Stimulated activated CD4-positive, alpha-beta T cell treated with anti-CD3 and anti-CD28 coated beads, Interleukin-2, amount 100 ng/mL, for 4 hours (primary cell): ENCODE results near the gene CHST10.
"Not testable (repeated sequence)": the region's sequence is repeated elsewhere in the genome, so short reads cannot be mapped to it uniquely, and the experiment has no call there.

Experiments
- DNase-seq: peaks from one replicate; pipeline ENCODE4 v3.0.0-alpha.2; 2020; ENCODE audit warnings: low read depth

Gene CHST10

DNA sequence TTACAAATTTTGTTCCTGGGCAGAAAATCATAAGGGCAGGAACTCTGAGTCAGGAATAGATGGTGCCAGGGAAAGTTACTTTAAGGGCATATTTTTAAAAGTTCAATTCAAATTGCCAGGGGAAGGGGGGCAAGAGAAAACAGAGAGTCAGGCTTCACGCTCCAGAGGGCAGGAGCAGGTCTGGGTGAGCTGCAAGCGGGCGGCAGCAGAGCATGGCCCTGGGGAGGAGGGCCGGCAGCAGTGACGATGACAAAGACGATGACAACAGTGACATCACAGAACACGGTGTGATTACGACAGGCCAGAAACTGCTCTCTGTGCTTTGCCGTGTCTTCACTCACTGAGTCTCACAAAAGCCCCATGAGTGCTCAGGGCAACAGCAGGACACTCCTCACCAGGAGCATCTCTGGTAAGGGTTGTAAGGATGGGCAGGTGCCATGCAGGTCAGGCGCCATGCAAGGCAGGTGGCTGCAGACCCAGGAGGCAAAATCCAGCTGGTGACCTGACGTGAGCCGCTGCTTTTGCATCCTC lies 23.3 kb downstream of the CHST10 start:
- DNase-seq, result no peak

- no peak for DNase-seq
Observed at GRCh38 chr2:100393362-100393761, 24.1 kb downstream of the CHST10 start.

DNA sequence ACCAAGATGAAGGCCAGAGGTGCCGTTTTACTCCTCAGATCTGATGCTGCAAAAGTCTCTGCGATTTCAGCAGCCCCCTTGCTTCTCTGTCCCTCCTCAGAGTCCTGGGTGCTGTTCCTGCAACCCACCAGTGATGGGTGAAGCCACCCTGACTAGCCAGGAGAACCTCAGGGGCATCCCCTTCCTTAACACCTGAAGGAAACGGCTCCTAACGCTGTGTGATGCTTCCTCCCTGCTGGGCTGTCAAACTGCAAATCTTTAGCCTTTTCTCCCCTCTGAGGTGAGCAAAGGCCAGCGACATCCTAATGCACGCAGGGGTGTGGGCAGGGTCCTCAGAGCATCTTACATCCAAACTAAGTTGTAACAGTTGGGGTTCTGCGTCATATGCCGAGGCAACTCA lies 24.8 kb downstream of the CHST10 start:
- DNase-seq, result no peak

DNA sequence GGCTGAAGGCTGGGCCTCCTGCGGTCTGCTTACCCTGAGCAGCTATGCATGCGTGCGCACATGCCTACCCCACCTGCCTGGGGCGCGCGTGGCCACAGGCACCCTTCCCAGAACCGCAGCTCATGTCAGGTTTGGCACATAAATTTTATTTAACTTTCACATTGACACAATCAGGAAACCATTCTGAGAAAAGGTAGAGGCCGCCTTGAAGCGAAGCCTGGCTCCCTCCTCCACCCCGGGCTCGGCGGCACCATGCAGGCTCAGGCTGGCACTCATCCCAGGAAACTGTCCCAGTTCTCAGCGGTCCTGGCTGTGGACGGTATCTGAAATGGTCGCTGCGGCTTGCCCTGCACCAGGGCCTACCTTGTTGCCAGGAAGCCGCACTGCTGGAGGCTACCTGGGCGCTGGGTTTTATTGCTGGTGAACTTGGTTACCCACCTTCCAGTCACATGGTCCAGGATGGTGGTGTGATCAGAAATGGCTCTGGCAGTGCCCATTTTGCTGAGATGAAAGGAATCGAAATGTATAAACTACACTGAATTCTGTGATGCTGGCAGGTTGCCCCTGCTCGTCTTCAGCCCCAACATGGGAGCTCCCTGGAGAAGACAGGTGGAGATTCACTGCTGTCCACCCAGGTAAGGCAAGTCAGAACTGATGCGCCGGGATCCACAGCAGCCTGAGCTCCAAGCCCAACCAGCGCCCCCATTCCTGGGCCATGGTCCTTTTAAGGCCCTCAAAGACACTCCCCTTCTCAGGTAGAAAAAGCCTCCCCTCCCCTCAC lies 25.5 kb downstream of the CHST10 start:
- no peak for DNase-seq

DNA sequence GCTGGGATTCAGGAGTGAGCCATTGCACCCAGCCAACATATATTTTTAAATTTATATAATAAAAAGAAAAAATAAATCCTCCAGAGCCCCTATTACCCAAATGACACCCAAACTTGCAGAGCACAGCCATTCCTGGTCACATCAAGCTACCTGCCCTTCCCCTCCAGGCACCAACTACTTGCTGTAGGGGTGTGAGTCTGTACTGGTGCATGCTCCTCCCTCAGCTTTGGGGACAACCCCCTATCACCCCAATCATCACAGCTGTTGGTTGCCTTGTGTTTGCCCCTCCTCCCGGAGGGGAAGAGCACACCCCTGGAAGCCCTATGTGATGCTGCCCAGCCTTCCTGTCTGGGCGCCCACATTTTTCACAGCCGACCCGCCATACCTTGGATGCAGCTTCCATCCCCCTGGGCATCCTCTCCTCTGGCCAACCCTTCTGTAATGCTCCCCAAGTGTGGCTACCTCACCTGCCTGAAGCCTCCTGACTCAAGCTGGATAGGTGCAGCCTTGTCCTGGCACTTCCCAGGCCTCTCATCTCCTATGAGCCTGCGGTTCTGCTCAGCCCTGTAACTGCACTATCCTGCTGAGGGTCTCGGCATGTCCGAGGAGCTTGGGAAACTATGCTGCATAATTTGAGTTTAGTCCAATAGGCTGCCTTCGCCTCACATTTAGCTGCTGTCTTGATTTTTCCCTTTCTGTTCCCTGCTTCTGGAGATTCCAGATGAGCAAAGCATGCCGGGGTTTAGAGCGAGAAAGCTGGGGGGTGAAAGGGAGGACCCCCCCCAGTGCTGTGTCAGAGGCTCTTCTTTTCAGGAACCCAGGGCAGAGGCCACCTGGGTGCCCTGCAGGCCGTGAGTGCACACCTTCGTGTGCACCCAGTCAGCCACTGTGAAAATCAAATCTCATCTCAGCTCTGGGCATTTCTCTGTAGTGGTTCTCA lies 27.2 kb downstream of the CHST10 start:
- DNase-seq, result no peak

GRCh38 chr2:100388703-100389102 lies 28.8 kb downstream of the CHST10 start:
- no peak for DNase-seq

GRCh38 chr2:100383954-100384353 lies 33.5 kb downstream of the CHST10 start:
- DNase-seq, result no peak

- no peak for DNase-seq
Observed at GRCh38 chr2:100383306-100383705, 34.2 kb downstream of the CHST10 start.

- peak; percentile 48 for DNase-seq
Observed at GRCh38 chr2:100381240-100381639, 36.2 kb downstream of the CHST10 start.

DNA sequence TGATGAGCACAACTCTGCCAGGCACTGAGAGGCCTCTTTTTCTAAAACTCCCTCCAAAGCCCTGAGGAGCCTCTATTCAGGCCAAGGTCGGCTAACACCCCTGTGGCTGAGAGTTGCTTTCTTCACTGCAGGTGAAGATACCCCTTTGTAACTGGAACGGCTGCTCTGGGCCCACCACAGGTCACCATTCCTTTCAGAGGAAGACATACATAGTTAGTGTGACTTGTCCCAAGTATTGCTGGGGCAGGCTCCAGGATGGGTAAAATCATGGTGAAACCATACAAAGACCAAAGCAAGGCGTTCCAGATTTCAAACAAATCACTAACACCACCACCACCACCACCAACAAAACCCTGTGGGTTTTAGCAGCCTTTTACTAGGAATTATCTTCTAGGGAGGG lies 36.8 kb downstream of the CHST10 start:
- no peak for DNase-seq

- DNase-seq, result no peak
Observed at GRCh38 chr2:100376836-100377235, 40.6 kb downstream of the CHST10 start.

- no peak for DNase-seq
Observed at GRCh38 chr2:100367163-100367562, 50.3 kb downstream of the CHST10 start.

DNA sequence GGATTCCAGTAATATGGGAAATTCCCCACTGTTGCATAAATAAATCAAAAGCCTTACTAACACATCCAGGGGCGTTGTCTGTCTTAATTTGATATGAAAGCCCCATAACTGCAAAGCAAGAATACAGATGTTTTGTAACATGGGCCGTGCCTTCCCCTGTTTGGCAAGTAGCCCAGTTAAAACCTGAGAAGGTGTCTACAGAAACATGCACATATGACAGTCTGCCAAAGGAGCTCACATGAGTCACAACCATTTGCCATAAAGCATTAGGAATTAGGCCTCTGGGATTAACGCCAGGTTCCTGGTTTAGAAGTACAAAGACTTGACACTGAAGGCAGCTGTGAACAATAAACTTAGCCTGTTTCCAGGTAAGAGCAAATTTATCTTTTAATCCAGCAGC lies 52.0 kb downstream of the CHST10 start:
- no peak for DNase-seq

DNA sequence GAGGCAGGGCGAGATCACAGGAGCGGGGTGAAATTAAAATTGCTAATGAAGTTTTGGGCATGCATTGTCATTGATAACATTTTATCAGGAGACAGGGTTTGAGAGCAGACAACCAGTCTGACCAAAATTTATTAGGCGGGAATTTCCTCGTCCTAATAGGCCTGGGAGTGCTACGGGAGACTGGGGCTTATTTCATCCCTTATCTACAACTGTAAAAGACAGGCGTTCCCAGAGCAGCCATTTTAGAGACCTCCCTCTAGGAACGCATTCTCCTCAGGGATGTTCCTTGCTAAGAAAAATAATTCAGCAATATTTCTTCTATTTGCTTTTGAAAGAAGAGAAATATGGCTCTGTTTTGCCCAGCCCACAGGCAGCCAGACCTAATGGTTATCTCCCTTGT lies 55.2 kb downstream of the CHST10 start:
- DNase-seq, result not testable (repeated sequence)

DNA sequence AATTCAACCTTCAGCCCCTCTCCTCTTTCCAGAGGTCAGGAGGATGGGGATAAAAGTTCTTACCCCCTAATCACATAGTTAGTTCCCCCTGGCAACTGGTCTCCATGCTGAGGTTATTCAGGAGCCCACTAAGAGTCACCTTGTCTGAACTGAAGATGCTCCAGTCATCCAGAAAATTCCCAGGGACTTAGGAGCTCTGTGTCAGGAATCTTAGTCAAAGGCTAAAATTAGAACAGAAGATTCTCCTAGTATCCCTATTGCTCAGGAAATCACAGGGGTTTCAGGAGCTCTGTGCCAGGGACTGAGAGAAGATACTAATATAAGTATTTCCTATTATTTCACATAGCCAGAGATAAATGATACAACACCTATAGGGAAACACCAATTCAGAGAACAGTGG lies 57.9 kb downstream of the CHST10 start:
- DNase-seq, result no peak

- DNase-seq, result no peak
Observed at GRCh38 chr2:100358554-100358953, 58.9 kb downstream of the CHST10 start.

- no peak for DNase-seq
Observed at GRCh38 chr2:100352521-100352920, 64.9 kb downstream of the CHST10 start.

GRCh38 chr2:100350661-100351185 lies 66.7 kb downstream of the CHST10 start:
- no peak for DNase-seq

DNA sequence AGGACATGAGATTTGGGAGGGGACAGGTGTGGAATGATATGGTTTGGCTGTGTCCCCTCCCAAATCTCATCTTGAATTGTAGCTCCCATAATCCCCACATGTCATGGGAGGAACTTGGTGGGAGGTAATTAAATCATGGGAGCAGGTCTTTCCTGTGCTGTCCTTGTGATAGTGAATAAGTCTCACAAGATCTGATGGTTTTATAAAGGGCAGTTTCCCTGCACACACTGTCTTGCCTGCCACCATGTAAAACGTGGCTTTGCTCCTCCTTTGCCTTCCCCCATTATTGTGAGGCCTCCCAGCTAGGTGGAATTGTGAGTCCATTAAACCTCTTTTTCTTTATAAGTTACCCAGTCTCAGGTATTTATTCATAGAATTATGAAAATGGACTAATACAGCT lies 72.3 kb downstream of the CHST10 start:
- not testable (repeated sequence) for DNase-seq

DNA sequence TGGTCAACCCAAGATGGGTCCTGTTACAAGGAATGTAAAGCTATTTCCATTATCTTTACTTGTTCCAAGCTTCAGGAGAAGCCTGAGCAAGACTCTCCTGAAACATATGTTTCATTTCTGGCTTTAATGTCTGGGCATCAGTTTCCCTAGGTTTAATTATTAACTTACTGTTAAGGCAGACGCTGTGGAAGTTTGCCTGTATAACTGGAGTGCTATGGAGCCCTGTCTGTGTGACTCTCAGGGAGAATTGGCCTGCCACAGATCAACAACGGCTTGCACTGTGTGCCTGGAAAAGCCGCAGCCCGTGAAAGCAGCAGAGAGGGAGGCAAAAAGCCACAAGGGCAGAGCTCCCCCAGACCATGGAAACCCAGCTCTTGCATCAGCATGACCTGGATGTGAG lies 73.0 kb downstream of the CHST10 start:
- DNase-seq, result no peak

DNA sequence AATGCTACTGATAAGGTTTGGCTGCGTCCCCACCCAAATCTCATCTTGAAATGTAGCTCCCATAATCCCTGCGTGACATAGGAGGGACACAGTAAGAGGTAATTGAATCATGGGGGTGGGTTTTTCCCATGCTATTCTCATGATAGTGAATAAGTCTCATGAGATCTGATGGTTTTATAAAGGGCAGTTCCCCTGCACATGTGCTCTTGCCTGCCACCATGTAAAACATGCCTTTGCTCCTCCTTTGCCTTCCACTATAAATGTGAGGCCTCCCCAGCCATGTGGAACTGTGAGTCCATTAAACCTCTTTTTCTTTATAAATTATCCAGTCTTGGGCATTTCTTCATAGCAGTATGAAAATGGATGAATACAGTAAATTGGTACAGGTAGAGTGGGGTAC lies 75.0 kb downstream of the CHST10 start:
- not testable (repeated sequence) for DNase-seq
